22Rv1 (cell line): ENCODE data around the gene ZNF554.

Experiments
- ZFX ChIP-seq: fragments of 450-650 bp; IDR thresholded peaks from 2 replicates; pipeline ENCODE4 v1.6.1; 2017; ENCODE audit warnings: antibody characterized with exemption, borderline replicate concordance
- TF ChIP-seq, protein P1 (sequence below): fragments of 450-650 bp; IDR thresholded peaks from 2 replicates; pipeline ENCODE4 v1.5.1; 2017; ENCODE audit warnings: mild to moderate bottlenecking

DNA sequence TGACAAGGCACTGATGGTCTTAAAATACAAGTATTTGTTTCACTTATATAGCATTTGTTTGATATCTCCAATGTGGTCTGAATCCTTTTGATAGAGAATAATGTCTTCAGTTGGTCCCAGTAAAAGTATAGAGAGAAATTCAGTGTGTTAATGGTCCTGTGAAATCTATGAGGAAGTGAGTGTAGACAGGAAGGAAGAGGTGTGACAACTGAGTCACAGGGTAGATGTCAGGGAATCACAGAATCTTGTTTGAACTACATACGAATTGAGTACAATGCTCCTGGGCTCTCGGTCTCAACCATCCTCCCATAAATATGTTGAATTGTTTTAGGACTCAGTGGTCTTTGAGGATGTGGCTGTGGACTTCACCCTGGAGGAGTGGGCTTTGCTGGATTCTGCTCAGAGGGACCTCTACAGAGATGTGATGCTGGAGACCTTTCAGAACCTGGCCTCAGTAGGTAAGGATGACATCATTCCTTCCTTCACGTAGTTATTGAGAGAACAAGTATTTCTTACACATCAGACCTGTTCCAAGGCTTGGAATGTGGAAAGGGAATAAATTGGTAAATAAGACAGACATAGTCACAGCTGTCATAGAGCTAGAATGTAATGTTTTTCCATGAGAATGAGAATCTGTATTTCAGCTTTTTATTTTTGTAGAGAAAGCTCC, 30.7 kb downstream of the ZNF554 start:
- TF ChIP-seq, protein P1, sequence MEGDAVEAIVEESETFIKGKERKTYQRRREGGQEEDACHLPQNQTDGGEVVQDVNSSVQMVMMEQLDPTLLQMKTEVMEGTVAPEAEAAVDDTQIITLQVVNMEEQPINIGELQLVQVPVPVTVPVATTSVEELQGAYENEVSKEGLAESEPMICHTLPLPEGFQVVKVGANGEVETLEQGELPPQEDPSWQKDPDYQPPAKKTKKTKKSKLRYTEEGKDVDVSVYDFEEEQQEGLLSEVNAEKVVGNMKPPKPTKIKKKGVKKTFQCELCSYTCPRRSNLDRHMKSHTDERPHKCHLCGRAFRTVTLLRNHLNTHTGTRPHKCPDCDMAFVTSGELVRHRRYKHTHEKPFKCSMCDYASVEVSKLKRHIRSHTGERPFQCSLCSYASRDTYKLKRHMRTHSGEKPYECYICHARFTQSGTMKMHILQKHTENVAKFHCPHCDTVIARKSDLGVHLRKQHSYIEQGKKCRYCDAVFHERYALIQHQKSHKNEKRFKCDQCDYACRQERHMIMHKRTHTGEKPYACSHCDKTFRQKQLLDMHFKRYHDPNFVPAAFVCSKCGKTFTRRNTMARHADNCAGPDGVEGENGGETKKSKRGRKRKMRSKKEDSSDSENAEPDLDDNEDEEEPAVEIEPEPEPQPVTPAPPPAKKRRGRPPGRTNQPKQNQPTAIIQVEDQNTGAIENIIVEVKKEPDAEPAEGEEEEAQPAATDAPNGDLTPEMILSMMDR, result no peak
- TF ChIP-seq ZFX, result no peak
